HG03439 (cell line): ENCODE measurements around the gene RFX3.

Source experiments
- ATAC-seq: cut with Tn5 transposase; IDR thresholded peaks from one replicate; pipeline ENCODE4 v1.9.1; 2021; ENCODE audit warnings: mild to moderate bottlenecking, moderate library complexity; ENCODE audit not compliant: unreplicated experiment

Gene RFX3

GRCh38 chr9:3290231-3290840, 235.5 kb downstream of the RFX3 start:
- ATAC-seq, result no peak

GRCh38 chr9:3288686-3289085, 237.1 kb downstream of the RFX3 start:
- ATAC-seq, result no peak

- ATAC-seq, result no peak
These were observed 240.2 kb downstream of the RFX3 start for GRCh38 chr9:3285365-3286161.

- ATAC-seq, result no peak
These were observed 243.4 kb downstream of the RFX3 start for GRCh38 chr9:3282365-3282764.

DNA sequence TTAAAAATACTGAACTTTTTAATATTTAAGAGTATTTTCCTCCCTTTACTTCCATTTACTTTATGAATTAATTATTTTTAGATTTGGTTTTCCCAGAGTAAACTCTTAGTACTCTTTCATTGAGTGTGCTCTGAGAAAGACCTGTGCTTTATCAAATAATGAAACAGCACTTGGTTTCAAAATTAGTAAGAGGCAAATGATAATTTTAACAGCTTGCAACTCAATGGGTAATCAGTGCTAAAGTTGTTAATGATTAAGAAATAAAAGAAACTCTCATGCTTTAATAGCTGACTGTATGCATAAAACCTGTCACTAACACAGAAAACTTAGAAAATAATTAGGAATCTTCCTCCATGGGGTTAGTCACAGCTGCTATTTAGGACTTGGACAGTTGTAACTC, 244.4 kb downstream of the RFX3 start:
- no peak for ATAC-seq

DNA sequence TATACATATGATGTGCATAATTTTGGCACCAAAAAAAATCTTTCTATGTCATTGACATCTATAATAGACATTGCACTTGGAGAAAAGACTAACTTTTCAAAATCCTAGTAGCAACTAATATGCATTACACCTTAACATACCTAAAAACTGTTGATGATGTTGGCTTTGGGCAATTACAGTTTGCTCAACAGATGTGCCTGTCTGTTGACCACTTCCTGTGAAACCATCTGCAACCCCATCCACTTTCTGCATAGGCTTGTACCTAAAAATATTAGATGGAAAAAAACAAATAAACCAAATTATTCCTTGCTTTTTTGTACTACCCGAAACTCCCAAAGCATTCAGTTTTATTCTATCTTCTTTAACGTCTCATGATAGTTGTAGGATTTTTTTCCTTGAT, 248.6 kb downstream of the RFX3 start:
- ATAC-seq, result no peak

DNA sequence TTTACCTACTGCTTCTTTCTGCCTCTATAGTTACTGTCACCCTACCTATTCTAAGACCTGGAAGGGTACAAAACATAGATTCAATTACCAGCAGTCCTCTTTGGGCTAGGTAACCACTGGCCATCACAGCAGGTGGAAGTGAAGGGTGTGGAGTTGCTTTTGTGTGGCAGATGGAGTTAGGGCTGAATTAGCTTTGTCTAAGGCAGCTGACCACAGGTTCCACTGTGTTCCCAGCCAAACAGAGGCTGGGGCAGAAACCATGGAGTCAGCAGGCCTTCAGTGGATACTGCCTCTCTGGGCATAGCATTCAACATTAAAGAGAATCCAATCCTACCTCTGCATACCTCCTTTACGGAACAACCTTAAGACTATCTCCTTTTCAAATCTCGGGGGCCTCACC, 254.2 kb downstream of the RFX3 start:
- no peak for ATAC-seq

GRCh38 chr9:3271157-3271556, 254.6 kb downstream of the RFX3 start:
- no peak for ATAC-seq

DNA sequence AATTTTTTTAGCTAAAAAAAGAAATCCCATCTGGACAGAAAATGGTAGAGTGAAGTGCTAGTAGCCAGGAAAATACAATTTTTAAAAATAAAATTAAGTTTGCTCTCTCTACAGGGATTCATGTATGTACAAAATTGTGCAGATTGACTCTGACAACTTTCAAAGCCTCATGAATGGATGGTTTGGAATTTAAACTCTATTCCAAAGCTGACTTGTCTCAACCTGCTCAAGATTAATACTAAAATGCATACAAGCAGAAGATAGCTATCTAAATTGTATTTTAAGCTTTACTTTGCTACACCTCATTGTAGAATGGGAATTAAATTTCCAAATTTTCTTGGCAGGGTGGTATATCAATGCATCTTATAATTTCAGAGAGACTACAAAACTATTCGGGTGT, 257.6 kb downstream of the RFX3 start:
- no peak for ATAC-seq

DNA sequence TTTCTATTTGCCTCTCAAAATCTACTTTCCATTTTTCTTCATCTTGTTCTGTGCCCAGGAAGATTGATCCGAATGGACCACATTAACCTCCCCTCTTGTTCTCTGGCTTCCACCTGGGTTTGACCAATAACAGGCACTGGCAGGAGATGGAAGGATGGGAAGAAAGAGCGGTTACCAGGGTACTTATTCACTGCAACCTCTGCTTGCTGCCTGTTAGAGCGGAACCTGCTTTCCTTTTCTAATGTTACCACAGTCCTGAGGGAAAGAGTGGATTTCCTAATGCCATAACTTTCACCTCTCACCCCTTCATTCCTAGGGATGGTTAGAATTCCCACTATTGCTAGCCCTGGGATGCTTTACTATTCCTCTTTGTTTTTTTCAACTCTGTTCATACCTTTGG, 262.1 kb downstream of the RFX3 start:
- no peak for ATAC-seq

- ATAC-seq, result no peak
These were observed 262.8 kb downstream of the RFX3 start for GRCh38 chr9:3262826-3263529.

- ATAC-seq, result no peak
These were observed 264.3 kb downstream of the RFX3 start for GRCh38 chr9:3261484-3261883.

DNA sequence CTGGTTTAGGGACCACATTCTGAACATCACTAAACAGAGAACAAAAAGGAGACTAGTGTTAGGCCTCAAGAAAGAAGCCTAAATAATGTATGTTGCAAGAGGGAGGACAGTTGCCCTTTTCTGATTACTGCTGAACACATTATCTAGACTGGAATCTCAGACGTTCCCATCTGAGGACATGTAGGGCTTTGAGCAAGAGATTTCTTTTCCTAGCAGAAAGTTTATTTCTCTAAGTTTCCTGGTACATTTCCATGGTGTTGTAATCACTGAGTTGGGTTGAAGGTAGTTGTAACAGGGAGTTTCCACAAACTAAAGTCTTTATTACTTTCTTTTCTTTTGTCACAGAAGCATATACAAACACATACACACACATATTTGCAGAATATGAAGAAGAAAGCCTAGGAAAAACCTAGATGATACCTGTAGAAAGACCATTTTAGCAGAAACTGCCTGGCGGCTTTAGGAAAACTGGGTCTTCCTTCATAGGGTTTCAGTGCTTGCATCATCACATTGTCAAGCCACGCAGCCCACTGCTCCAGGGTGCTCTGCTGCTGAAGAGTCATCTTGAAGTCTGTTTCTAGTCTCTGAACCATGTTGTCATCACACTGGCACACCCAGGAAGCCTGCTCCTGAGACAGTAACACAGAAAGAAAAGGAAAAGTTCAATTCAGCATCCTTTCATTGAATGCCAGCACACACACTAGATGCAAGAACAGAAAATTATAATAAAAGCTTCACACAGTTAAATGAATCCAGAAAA, 269.1 kb downstream of the RFX3 start:
- no peak for ATAC-seq

GRCh38 chr9:3251309-3251708, 274.5 kb downstream of the RFX3 start:
- ATAC-seq, result no peak

DNA sequence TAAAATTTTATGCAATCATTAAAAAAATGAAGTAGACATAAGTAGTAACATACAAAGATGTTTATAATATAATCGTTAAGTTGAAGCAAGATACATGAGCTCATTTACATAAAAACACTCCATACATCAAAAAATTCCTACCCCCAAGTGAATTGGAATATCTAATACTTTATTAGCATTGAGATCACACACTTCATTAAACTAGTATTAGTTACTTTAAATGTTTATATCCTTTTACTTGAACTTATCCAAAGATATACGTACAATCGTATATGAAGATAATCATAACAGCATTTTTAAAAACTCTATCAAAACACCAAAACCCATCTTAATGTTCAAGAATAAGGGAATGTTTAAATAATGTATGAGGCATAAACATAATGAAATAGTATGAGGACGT, 275.1 kb downstream of the RFX3 start:
- no peak for ATAC-seq

GRCh38 chr9:3247211-3247610, 278.6 kb downstream of the RFX3 start:
- no peak for ATAC-seq

DNA sequence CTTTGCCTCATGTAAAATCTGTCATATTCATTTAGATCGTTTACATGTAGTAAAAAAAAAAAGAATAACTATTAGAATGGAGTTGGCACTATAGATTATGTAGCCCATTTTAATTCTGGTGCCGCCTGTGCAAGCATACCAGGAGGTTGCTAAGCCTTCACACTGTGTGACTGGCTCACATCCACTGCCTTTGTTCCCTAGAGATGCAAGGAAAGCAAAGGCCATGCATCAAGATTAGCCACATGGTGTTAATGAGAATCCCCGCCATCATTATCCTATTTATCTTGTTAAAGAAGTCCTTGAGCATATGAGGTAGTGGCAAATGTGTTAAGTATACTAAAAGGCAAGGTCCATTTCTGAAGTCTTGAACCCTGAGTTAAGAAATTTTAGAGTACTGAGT, 279.6 kb downstream of the RFX3 start:
- ATAC-seq, result no peak

GRCh38 chr9:3244963-3245653, 280.7 kb downstream of the RFX3 start:
- no peak for ATAC-seq

- ATAC-seq, result no peak
These were observed 282.1 kb downstream of the RFX3 start for GRCh38 chr9:3243683-3244082.

- no peak for ATAC-seq
These were observed 284.5 kb downstream of the RFX3 start for GRCh38 chr9:3241290-3241689.
